Glutamatergic neuron (in vitro differentiated cells): ENCODE results near the gene PHLDB2. TPM values are rescaled to one million over a fixed set of nuclear protein-coding genes. Genes with fewer than 3 reads are reported as not detected.

Experiments
- DNase-seq: peaks from one replicate; pipeline ENCODE4 v3.0.0; 2022
- H3K27ac Mint-ChIP-seq: one replicate; pipeline ENCODE4 v1.8.0; 2020; ENCODE audit warnings: mild to moderate bottlenecking, mixed read lengths, inconsistent platforms; ENCODE audit not compliant: unreplicated experiment
- H3K27me3 Mint-ChIP-seq: one replicate; pipeline ENCODE4 v1.8.0; 2020; ENCODE audit warnings: mild to moderate bottlenecking, moderate library complexity, mixed read lengths, inconsistent platforms; ENCODE audit not compliant: unreplicated experiment
- H3K36me3 Mint-ChIP-seq: one replicate; pipeline ENCODE4 v1.8.0; 2020; ENCODE audit warnings: mild to moderate bottlenecking, mixed read lengths, inconsistent platforms; ENCODE audit not compliant: unreplicated experiment
- H3K4me1 Mint-ChIP-seq: one replicate; pipeline ENCODE4 v1.8.0; 2020; ENCODE audit warnings: mild to moderate bottlenecking, low read depth, mixed read lengths, inconsistent platforms; ENCODE audit not compliant: unreplicated experiment
- H3K4me3 Mint-ChIP-seq: one replicate; pipeline ENCODE4 v1.8.0; 2020; ENCODE audit warnings: mild to moderate bottlenecking, mixed read lengths, inconsistent platforms; ENCODE audit not compliant: unreplicated experiment
- H3K9me3 Mint-ChIP-seq: one replicate; pipeline ENCODE4 v1.8.0; 2020; ENCODE audit warnings: mild to moderate bottlenecking, moderate library complexity, mixed read lengths, inconsistent platforms; ENCODE audit not compliant: unreplicated experiment
- CTCF ChIP-seq: fragments of 200-600 bp; sonication (generic); IDR thresholded peaks from one replicate; pipeline ENCODE4 v1.5.0; 2021; ENCODE audit not compliant: partially characterized antibody, unreplicated experiment
- total RNA-seq: library from RNA; stranded (reverse); fragmentation: NEBNext Ultra II Directional; extraction: Animal tissue kit (Norgen Biotek cat#: 25700); gene quantifications from one replicate; pipeline ENCODE4 v1.2.1, GENCODE V29; 2021; ENCODE audit not compliant: unreplicated experiment

Gene PHLDB2
- total RNA-seq, 1 donor from 2014 or later: 18.7 TPM

- DNase-seq: no peak
- no peaks in the 10 kb centered on the region for H3K36me3 Mint-ChIP-seq
- no peak for TF ChIP-seq CTCF
- no peaks in the 10 kb centered on the region for H3K4me1 Mint-ChIP-seq
- H3K4me3 Mint-ChIP-seq: no peak overlapping the region
- no peaks in the 10 kb centered on the region for H3K27me3 Mint-ChIP-seq
- no peaks in the 10 kb centered on the region for H3K9me3 Mint-ChIP-seq
- no peak overlapping the region for H3K27ac Mint-ChIP-seq
These were observed 78.8 kb downstream of the PHLDB2 start for GRCh38 chr3:111937871-111938270.

GRCh38 chr3:111939873-111940272 lies 80.8 kb downstream of the PHLDB2 start:
- H3K36me3 Mint-ChIP-seq: no peaks in the 10 kb centered on the region
- no peaks in the 10 kb centered on the region for H3K9me3 Mint-ChIP-seq
- DNase-seq: no peak
- no peak overlapping the region for H3K4me3 Mint-ChIP-seq
- no peak for TF ChIP-seq CTCF
- H3K27ac Mint-ChIP-seq: no peak overlapping the region
- no peaks in the 10 kb centered on the region for H3K4me1 Mint-ChIP-seq
- H3K27me3 Mint-ChIP-seq: no peaks in the 10 kb centered on the region

GRCh38 chr3:111943533-111943932 lies 84.5 kb downstream of the PHLDB2 start:
- H3K27ac Mint-ChIP-seq: no peak overlapping the region
- no peak for TF ChIP-seq CTCF
- no peaks in the 10 kb centered on the region for H3K36me3 Mint-ChIP-seq
- H3K4me1 Mint-ChIP-seq: no peaks in the 10 kb centered on the region
- no peak for DNase-seq
- no peak overlapping the region for H3K4me3 Mint-ChIP-seq
- H3K9me3 Mint-ChIP-seq: no peaks in the 10 kb centered on the region
- no peaks in the 10 kb centered on the region for H3K27me3 Mint-ChIP-seq

- Mint-ChIP-seq H3K9me3 (no peaks in the 10 kb centered on the region), H3K4me1 (no peaks in the 10 kb centered on the region), H3K36me3 (no peaks in the 10 kb centered on the region), H3K27me3 (no peaks in the 10 kb centered on the region), H3K27ac (no peak overlapping the region), H3K4me3 (no peak overlapping the region)
- TF ChIP-seq CTCF: no peak
- no peak for DNase-seq
These were observed 85.3 kb downstream of the PHLDB2 start for GRCh38 chr3:111944372-111944771.

- no peak overlapping the region for H3K27ac Mint-ChIP-seq
- no peak for DNase-seq
- no peaks in the 10 kb centered on the region for H3K36me3 Mint-ChIP-seq
- no peaks in the 10 kb centered on the region for H3K27me3 Mint-ChIP-seq
- H3K4me3 Mint-ChIP-seq: no peak overlapping the region
- H3K9me3 Mint-ChIP-seq: no peaks in the 10 kb centered on the region
- TF ChIP-seq CTCF: no peak
- H3K4me1 Mint-ChIP-seq: peaks cover 2% of the 10 kb centered on the region
These were observed 88.2 kb downstream of the PHLDB2 start for GRCh38 chr3:111947231-111947630.
